Midbrain (tissue), 1 donor: ENCODE measurements around the gene MMP28.

Source experiments
- DNase-seq: peaks from one replicate; lab custom pipeline; 2025; lab: John Stamatoyannopoulos, UW

MMP28 gene

DNA sequence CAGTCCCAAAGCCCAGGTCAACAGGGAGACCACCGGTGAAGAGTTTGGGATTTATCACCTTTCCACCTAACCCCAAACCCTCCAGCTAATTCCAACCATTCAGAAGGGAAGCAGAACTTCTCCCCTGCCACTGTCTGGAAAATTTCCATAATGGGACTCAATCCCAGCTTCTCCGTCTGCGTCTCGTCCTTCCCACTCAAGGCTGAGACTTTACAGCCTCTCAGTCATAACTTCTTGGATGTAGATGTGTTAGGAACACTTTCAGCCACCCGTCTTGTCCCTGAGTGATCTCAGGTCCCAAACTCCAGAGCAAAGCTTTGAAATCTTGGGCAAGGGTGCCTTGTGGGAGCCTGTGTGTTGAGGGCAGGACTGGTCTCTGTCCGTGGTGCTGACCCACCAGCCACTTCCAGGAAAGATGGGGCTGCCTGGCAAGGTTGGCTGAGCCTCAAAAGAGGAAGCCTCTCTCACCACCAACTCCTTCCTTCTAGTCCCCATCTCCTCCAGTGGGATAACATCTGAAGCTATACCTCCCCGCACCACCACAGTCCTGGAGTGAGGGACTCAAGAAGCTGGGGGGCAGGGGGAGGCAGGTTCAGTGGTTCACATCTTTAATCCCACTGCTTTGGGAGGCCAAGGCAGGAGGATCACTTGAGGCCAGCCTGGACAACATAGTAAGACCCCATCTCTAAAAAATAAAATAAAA, 51.7 kb downstream of the MMP28 start:
- no peak for DNase-seq

DNA sequence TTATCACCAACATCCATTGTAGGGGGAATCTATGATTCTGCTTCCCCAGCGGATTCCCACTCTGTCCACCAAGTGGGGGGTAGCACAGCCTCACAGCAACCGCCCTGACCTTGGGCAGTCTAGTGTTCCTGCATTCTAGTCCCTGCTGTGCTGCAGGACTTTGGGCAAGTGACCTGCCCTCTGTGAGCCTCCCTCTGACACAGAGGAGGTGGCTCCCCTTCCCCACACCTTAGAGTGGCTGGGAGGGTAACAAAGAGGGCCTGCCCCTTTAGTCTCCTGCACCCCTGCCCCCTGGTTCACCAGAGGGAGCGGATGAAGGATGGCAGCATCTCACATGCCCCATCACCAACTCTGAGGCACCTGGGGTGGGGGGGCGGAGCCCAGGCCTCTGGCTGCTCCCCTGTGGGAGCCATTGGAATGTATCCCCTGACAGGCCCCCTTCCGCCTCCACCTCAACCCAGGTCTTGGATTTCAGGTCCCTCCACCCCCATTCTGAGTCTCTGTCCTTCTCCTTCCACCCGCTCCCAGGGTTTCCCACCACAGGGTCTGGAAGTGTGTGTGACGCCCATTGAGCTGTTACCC, 52.5 kb downstream of the MMP28 start:
- no peak for DNase-seq

DNA sequence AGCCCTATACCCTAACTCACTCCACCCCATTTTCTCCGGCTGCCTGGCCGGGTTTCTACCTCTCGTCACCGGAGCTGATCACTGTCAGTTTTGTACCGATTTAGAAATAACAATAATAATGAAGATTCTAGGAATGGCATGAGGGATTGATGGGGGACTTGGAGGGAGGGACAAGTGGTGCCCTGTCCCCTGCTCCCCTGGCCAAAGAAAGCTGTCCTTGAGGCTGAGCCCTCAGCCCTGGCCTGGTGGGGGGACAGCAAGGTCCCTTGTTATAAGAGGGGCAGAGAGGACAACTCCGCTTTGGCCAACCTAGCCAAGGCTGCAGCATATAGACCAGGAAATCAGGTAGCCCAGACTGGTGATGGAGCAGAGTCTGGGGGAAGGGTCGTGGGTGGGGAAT, 52.9 kb downstream of the MMP28 start:
- no peak for DNase-seq

GRCh38 chr17:35740997-35741931, 54.2 kb downstream of the MMP28 start:
- no peak for DNase-seq

GRCh38 chr17:35740216-35740615, 55.2 kb downstream of the MMP28 start:
- no peak for DNase-seq

GRCh38 chr17:35738519-35739133, 56.8 kb downstream of the MMP28 start:
- no peak for DNase-seq

DNA sequence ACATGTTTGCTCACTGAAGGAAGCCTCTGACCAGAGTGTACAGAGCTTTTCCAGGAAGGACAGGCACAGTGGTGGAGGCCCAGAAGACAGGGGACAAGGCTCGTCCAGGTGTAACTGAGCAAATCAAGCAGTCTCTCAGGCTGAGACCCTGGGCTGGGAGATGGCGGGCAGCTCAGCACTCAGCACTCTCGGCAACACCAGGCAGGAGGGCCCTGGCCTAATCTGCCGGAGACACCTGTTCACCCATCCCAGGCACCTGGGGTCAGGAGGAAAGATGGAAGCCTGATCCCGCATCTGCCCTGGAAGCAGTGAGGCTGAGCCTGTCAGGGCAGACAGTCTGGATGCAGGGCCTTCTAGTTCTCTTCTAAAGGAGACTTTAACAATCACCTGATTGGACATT, 59.2 kb downstream of the MMP28 start:
- no peak for DNase-seq

DNA sequence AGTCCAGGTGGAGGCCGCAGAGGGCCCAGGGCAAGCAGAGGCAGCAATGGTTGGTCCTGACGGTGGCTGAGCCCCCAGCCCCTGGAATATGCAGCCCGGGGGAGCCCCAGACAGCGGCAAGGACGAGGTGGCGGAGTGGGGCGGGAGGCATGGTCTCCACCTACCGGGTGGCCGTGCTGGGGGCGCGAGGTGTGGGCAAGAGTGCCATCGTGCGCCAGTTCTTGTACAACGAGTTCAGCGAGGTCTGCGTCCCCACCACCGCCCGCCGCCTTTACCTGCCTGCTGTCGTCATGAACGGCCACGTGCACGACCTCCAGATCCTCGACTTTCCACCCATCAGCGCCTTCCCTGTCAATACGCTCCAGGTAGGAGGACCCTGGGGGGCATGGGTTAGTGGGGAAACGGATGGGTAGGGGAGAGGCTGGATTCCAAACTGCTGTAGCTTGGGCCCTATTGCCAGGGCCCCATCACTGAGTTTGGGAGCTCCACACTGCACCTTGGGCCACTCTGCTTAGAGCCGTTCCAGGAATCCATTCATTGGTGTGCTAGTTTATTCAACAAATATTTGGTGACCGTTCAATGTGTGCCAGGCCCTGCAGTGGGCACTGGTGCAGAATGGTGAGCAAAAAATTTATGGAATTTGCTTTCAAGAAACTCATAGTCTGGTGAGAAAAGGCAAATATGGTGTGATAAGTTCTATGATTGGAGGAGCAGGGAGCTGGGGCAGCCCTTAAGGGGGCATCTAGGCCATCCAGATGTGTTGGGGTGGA, 60.2 kb downstream of the MMP28 start:
- no peak for DNase-seq

GRCh38 chr17:35734396-35734795, 61.0 kb downstream of the MMP28 start:
- no peak for DNase-seq

- DNase-seq = no peak
Observed at GRCh38 chr17:35733366-35733765, 62.1 kb downstream of the MMP28 start.

GRCh38 chr17:35732806-35733136, 62.7 kb downstream of the MMP28 start:
- DNase-seq = no peak

DNA sequence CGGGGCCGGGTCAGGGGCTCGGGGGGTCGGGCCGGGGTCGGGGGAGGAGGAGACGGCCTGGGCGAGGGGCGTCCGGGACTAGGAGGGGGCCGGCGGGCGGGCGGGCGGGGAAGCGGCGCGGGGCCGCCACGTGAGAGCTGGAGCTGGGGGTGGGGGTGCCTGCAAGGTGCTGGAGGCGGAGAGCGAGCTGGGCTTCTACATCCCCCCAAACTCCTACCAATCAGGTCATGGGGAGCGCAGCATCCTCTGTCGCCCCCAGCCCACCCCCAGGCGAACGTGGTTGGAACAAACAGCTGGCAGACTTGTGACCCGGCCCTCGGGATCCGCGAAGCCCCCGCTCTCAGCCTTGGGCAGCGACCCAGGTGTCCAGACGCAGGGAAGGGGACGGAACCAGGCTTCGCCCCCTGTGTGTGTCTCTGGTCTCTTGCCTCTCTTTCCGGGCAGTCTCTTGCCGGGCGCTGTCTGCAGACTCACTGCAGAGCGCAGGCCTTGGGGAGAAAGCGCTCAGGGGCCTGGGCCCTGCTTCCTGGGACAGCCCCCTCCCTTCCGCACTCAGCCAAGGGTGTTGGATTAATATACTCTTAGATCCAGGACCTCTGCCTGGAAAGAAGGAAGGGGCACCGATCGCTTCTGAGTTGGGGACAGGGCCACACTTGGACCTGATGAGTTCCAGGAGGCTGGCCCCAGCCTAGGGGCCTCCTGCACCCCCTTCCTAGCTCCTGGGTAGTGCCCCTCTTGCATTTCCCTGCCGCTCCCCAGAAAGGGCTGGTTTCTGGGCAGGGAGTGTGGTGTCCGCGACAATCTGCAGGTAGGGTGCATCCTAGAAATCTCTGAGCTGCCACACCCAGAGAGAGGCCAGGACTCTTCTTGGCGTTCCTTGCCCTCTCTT, 63.3 kb downstream of the MMP28 start:
- DNase-seq = no peak

DNA sequence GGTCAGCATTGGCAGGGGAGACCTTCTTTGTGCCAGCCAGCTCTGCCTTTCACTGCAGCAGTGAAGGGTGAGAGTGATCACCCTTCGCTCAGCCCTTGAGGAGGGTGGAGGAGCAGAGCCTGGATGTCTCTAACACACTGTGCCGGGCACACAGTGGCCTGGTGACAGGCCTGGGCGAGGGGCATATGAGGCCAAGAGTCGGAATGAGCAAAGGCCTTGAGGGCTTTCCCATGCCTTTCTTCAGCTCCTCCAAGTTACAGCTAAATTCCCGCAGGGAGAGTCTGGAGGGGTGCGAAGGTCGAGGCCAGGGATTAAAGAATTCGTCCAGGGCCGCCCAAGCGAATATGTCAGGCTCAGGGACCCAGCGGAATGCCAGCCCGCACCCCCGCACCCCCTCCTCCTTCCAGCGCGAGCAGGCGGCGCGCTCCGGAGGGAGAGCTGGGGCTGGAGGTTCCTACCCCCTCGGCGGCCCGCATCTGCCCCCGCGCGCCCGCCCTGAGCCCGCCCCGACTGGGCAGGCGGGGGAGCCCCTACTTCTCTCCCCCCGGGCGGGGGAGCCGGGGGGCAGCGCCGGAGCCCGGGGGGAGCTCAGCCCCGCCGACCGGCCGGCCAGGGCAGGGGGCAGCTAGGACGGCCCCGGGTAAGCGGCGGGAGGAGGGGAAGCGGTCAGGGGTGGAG, 64.1 kb downstream of the MMP28 start, which contains the start of gene RASL10B:
TSS of gene RASL10B (plus strand) at position 401 of the 678 bp plus-strand sequence. CDS start 3,546 bp downstream, outside the sequence.
- peak; percentile 47 for DNase-seq

DNA sequence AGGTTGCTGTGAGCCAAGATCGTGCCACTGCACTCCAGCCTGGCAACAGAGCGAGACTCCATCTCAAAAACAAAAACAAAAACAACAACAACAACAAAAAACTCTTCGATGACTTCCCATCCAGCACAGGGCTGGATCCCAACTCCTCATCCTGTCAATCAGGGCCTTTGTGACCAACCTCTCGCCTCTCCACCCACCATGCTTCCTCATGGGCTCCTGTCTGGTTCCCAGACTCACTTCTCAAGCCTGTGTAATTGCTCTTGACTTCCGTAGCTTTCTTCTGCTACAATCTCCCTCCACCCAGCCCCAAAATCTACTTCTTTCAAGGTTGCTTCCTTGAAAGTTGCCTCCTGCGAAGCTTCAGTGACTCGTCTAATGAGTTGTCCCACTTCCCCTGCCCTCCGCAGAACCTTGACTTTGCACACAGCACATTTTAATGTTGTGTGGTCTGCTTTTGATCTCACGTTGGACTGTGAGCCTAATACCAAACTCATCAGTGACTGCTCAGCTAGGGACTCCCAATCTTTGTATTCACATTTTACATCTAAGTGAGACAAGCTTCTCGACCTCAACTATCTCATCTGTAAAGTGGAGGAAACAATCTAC, 64.9 kb downstream of the MMP28 start:
- DNase-seq = no peak

DNA sequence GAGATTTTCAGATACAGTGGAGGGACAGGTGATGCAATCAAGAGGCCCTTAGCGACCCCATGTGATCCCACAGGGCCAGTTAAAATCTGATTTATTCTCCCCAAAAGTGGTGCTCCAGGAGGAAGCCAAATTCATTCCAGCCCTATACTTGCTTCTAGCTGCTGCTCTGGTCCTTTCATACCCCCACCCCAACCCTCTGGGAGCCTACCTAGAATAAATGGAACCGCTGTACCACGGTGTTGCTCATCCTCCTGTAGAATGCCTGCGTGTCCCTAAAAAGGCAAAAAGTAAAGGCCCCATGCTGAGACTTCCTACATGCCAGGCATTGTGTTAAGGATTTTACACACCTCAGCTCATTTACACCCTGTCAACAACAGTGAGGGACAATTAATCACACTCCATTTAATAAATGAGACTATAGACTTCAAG, 66.0 kb downstream of the MMP28 start:
- DNase-seq = no peak

DNA sequence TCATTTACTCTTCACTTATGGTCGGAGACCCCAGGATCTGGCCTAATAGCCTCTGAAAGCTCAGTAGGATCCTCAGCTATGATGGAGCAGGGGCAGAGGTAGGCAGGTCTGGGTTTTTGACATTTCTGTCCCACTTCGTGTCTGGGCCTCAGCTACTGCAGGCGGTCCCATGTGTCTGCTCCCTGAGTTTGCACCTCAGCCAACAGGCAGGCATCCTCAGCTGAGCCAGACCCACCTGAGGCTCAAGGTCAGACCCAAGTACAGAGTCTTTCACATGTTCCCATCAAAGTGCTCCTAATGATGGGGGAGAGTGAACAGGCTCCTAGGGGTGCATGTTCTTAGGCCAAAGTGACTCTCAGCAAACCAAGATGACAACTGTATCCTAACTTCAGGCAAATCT, 66.9 kb downstream of the MMP28 start:
- no peak for DNase-seq

DNA sequence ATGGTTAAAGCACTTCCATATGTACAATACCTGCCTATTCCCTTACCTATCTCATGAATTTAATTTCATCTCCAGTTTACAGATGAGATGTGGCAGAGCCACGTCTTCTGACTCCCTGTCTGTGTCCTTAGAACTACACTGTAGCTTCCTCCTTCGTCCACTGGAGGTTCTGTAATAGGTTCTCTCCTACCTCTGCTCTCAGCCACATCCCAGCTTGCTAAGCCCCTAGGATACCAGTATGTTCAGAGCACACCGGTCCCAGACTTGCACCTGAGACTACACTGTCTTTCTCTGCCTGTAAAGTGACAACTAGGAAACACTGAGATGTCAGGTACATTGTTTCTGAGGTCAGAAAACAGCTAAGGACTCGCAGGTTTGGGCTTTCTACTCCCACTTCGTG, 67.8 kb downstream of the MMP28 start:
- no peak for DNase-seq

DNA sequence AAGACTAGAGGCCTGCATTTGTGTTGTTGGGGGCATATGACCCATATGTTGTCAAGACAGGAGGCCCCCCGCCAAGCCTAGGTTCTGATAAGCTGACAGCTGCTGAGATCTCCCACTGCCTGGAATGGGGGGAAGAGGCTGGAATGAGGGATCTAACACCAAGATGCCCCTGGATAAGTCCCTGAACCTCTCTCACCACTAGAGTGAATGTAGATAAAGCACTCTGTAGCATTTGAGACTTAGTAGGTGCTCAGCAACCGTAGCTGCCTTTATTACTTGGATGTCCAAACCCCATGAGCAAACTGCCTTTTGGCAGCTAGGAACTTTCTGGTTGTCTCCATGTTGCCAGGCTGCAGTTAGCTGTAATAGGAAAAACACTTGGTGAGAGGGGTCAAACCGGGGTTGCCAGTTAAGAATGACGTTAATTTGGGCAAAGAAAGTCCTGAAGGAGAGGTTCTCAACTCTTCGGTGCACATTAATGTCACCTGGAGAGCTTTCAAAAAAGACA, 68.4 kb downstream of the MMP28 start:
- DNase-seq = no peak
